Erythroblast (primary cell): ENCODE measurements around the gene GPC2.

ENCODE experiments used
- GATA1 ChIP-seq: IDR thresholded peaks from 2 replicates; pipeline ENCODE4 v1.6.1; 2011; ENCODE audit warnings: low read depth, mild to moderate bottlenecking, control low read depth, low read length, moderate library complexity
- POLR2A ChIP-seq: IDR thresholded peaks from 2 replicates; pipeline ENCODE4 v1.6.1; 2011; ENCODE audit warnings: mild to moderate bottlenecking, low read length

- no peak for TF ChIP-seq POLR2A
- TF ChIP-seq GATA1: no peak
These were observed 7.9 kb downstream of the GPC2 start for GRCh38 chr7:100169147-100169850.
